PC-3 (cell line): ENCODE results near the gene SLC25A36. TPM values are rescaled to one million over a fixed set of nuclear protein-coding genes. Genes with fewer than 3 reads are reported as not detected.

Experiments used
- ATAC-seq: fragments of 200-7000 bp; cut with Tn5 transposase; 2 replicates; pipeline ENCODE4 v1.9.1; 2020; ENCODE audit warnings: mild to moderate bottlenecking, moderate library complexity
- BruUV-seq: library from RNA; stranded (reverse); fragments of 400-500 nt; replicated peaks from 2 replicates; lab custom pipeline; 2021; lab: Mats Ljungman, UMichigan
- CTCF ChIA-PET: fragments of 300-600 bp; sonication (Branson Sonifier 250); formaldehyde crosslinking; loops from one replicate; lab custom pipeline; 2022; ENCODE audit warnings: antibody characterized with exemption; lab: Charles Lee
- POLR2A ChIA-PET: fragments of 300-600 bp; sonication (Branson Sonifier 250); formaldehyde crosslinking; loops from one replicate; lab custom pipeline; 2022; ENCODE audit warnings: antibody characterized with exemption; ENCODE audit not compliant: unreplicated experiment; lab: Charles Lee
- DNase-seq: peaks from one replicate; pipeline ENCODE4 v3.0.0-alpha.2; 2015
- H2AFZ ChIP-seq: fragments of 300-600 bp; sonication (generic); 2 replicates; pipeline ENCODE4 v1.6.0; 2016; ENCODE audit warnings: antibody characterized with exemption, low read length
- H3F3A ChIP-seq: fragments of 300-600 bp; sonication (generic); one replicate; pipeline ENCODE4 v1.6.0; 2017; ENCODE audit warnings: antibody characterized with exemption, low read length, control low read depth, mild to moderate bottlenecking; ENCODE audit not compliant: unreplicated experiment
- H3K27ac ChIP-seq: fragments of 300-600 bp; sonication (generic); 2 replicates; pipeline ENCODE4 v1.5.1; 2016; ENCODE audit warnings: mild to moderate bottlenecking, low read length
- H3K27me3 ChIP-seq: fragments of 300-600 bp; sonication (generic); 2 replicates; pipeline ENCODE4 v1.6.1; 2016; ENCODE audit warnings: low read length, mixed read lengths
- H3K36me3 ChIP-seq: fragments of 300-600 bp; sonication (generic); 2 replicates; pipeline ENCODE4 v1.6.1; 2016; ENCODE audit warnings: low read depth, mixed run types, low read length, mixed read lengths
- H3K4me1 ChIP-seq: fragments of 300-600 bp; sonication (generic); 2 replicates; pipeline ENCODE4 v1.5.1; 2016; ENCODE audit warnings: low read length; ENCODE audit not compliant: insufficient read depth
- H3K4me2 ChIP-seq: fragments of 300-600 bp; sonication (generic); 2 replicates; pipeline ENCODE4 v1.6.0; 2016; ENCODE audit warnings: low read length
- H3K4me3 ChIP-seq: fragments of 300-600 bp; sonication (generic); 2 replicates; pipeline ENCODE4 v1.5.1; 2016; ENCODE audit warnings: mild to moderate bottlenecking, low read length, mixed read lengths
- H3K79me2 ChIP-seq: fragments of 300-600 bp; sonication (generic); 2 replicates; pipeline ENCODE4 v1.6.1; 2017; ENCODE audit warnings: low read length, mixed read lengths
- H3K9ac ChIP-seq: fragments of 300-600 bp; sonication (generic); 2 replicates; pipeline ENCODE4 v1.6.0; 2016; ENCODE audit warnings: mild to moderate bottlenecking, low read length
- H3K9me2 ChIP-seq: fragments of 300-600 bp; sonication (generic); replicated peaks from 2 replicates; pipeline ENCODE4 v1.6.1; 2016; ENCODE audit warnings: mixed run types, low read length, mixed read lengths
- H3K9me3 ChIP-seq: fragments of 300-600 bp; sonication (generic); 2 replicates; pipeline ENCODE4 v1.6.1; 2016; ENCODE audit warnings: low read length, mixed read lengths
- H4K20me1 ChIP-seq: fragments of 300-600 bp; sonication (generic); 2 replicates; pipeline ENCODE4 v1.6.1; 2016; ENCODE audit warnings: low read length, mixed read lengths
- EZH2 ChIP-seq: fragments of 300-600 bp; sonication (generic); IDR thresholded peaks from one replicate; pipeline ENCODE4 v1.6.1; 2017; ENCODE audit warnings: antibody characterized with exemption, mild to moderate bottlenecking, low read length; ENCODE audit not compliant: unreplicated experiment
- EZH2phosphoT487 ChIP-seq: fragments of 300-600 bp; sonication (generic); IDR thresholded peaks from 2 replicates; pipeline ENCODE4 v1.6.1; 2018; ENCODE audit warnings: mild to moderate bottlenecking, antibody characterized with exemption, low read length, borderline replicate concordance
- intact Hi-C: fragments of 100-400 bp; cut with micrococcal nuclease; formaldehyde crosslinking; loops from 2 replicates; pipeline ENCODE4 v1.9.0; 2023
- total RNA-seq: library from RNA; depleted of rRNA; stranded (reverse); fragments of >200 nt; gene quantifications from 2 replicates; pipeline ENCODE4 v1.2.3, GENCODE V29; 2014
- TF ChIP-seq, protein P1 (sequence below): fragments of 300-600 bp; sonication (generic); conservative IDR thresholded peaks from 2 replicates; pipeline ENCODE4 v1.5.1; 2017; ENCODE audit warnings: antibody characterized with exemption, low read depth, mild to moderate bottlenecking, low read length

Gene SLC25A36
- total RNA-seq, 1 experiment from 2014 or later: 57.3 TPM

- Histone ChIP-seq H3K4me3 (peak overlapping the region; percentile 92), H3K9me3 (no peaks in the 10 kb centered on the region), H3K79me2 (peaks cover 54% of the 10 kb centered on the region), H3K9me2 (no peaks in the 10 kb centered on the region), H4K20me1 (peaks cover 35% of the 10 kb centered on the region), H3K4me1 (peaks cover 13% of the 10 kb centered on the region; the same call in 1 of the 2 replicates), H3K9ac (peak overlapping the region; percentile 92), H3K4me2 (peak overlapping the region; percentile 95), H2AFZ (0 out of 2 replicates have a peak overlapping the region, but pooled peaks have one; percentile 55), H3K27ac (peak overlapping the region; percentile 34; the same call in 1 of the 2 replicates), H3K27me3 (no peaks in the 10 kb centered on the region), H3K36me3 (no peaks in the 10 kb centered on the region), H3F3A (no peaks in the 10 kb centered on the region)
- CTCF ChIA-PET: no interaction called here
- ATAC-seq (peak; percentile 52), DNase-seq (peak; percentile 40)
- POLR2A ChIA-PET: interaction anchor here (0.5 to 0.9 kb wide), 2 partner anchors 14 to 1486 kb away, joined by 3 to 8 read pairs; no protein-coding TSS in a partner anchor
- intact Hi-C loops: loop anchor here (2.0 kb wide), 1 partner anchor 14 kb away; no protein-coding TSS in a partner anchor
- TF ChIP-seq, protein P1, sequence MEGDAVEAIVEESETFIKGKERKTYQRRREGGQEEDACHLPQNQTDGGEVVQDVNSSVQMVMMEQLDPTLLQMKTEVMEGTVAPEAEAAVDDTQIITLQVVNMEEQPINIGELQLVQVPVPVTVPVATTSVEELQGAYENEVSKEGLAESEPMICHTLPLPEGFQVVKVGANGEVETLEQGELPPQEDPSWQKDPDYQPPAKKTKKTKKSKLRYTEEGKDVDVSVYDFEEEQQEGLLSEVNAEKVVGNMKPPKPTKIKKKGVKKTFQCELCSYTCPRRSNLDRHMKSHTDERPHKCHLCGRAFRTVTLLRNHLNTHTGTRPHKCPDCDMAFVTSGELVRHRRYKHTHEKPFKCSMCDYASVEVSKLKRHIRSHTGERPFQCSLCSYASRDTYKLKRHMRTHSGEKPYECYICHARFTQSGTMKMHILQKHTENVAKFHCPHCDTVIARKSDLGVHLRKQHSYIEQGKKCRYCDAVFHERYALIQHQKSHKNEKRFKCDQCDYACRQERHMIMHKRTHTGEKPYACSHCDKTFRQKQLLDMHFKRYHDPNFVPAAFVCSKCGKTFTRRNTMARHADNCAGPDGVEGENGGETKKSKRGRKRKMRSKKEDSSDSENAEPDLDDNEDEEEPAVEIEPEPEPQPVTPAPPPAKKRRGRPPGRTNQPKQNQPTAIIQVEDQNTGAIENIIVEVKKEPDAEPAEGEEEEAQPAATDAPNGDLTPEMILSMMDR: no peak
- TF ChIP-seq EZH2phosphoT487 (no peak), EZH2 (no peak)
- BruUV-seq: TSS peak; percentile 73
Measured at GRCh38 chr3:140942221-140943104, 827 bp downstream of the SLC25A36 start.

DNA sequence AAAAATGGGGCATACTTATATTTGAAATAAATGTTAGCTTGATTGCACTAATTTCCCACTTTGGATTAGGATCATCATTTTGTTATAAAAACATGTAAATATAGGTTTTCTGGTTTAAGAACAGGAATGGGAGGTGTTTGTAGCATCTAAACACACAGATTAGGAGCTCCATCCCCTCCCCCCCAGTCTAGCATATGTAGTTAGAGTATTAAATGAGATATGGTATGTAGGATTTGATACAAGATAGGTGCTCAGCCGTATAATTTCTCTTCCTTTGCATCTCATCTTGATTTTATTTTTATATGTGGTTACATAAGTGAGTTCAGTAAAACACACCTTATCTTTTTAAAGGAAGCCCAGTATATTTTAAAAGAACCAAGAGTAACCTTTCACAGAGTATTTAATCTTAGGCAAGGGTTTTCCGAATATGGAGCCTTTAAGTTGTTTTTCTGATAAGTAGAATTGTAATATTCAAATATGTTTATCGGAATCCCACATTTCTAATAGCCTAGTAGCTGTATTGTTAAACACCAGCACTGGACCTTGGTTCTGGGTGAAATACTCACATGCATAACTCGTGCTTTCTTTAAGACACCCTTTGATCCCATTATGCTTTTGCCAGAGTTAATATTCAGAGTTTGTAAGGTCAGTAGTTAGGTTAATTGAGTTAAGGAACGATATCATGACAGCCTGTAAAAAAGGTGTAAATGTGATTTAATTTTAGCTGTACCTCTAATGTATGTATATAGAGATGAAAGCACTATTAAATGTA lies 2.3 kb downstream of the SLC25A36 start:
- no peak overlapping the region for H2AFZ ChIP-seq
- no peaks in the 10 kb centered on the region for H3K27me3 ChIP-seq
- no peaks in the 10 kb centered on the region for H3K9me2 ChIP-seq
- H3K27ac ChIP-seq: no peak overlapping the region
- H3K4me3 ChIP-seq: peak overlapping the region; percentile 92
- peaks cover 69% of the 10 kb centered on the region for H3K79me2 ChIP-seq
- BruUV-seq: no TSS peak
- no peaks in the 10 kb centered on the region for H3K36me3 ChIP-seq
- CTCF ChIA-PET: no interaction called here
- H3K9me3 ChIP-seq: no peaks in the 10 kb centered on the region
- no peak for ATAC-seq
- intact Hi-C loops: loop anchor here (2.0 kb wide), 1 partner anchor 13 kb away; no protein-coding TSS in a partner anchor
- H3K9ac ChIP-seq: peak overlapping the region; percentile 92; the same call in 1 of the 2 replicates
- no peak for DNase-seq
- H3K4me1 ChIP-seq: peaks cover 13% of the 10 kb centered on the region; the same call in 1 of the 2 replicates
- H3K4me2 ChIP-seq: peak overlapping the region; percentile 95
- no peaks in the 10 kb centered on the region for H3F3A ChIP-seq
- POLR2A ChIA-PET: no interaction called here
- TF ChIP-seq, protein P1: no peak
- no peak for TF ChIP-seq EZH2
- TF ChIP-seq EZH2phosphoT487: no peak
- H4K20me1 ChIP-seq: peaks cover 35% of the 10 kb centered on the region
